Smooth muscle cell (in vitro differentiated cells): ENCODE data around the gene USP46. TPM values are rescaled to one million over a fixed set of nuclear protein-coding genes. Genes with fewer than 3 reads are reported as not detected.

Experiments
- DNase-seq: peaks from one replicate; lab custom pipeline; 2025; ENCODE audit not compliant: unreplicated experiment; lab: John Stamatoyannopoulos, UW
- H2AFZ ChIP-seq: fragments of 200-600 bp; sonication (generic); 2 replicates; pipeline ENCODE4 v1.6.0; 2016; ENCODE audit warnings: antibody characterized with exemption, low read depth, mild to moderate bottlenecking
- H3F3A ChIP-seq: fragments of 200-600 bp; sonication (generic); 2 replicates; pipeline ENCODE4 v1.6.0; 2017; ENCODE audit warnings: antibody characterized with exemption, low read depth
- H3K27ac ChIP-seq: fragments of 200-600 bp; sonication (generic); 2 replicates; pipeline ENCODE4 v1.5.1; 2016; ENCODE audit warnings: low read depth, mild to moderate bottlenecking
- H3K27me3 ChIP-seq: fragments of 200-600 bp; sonication (generic); 2 replicates; pipeline ENCODE4 v1.6.1; 2016; ENCODE audit warnings: low read depth, mild to moderate bottlenecking
- H3K36me3 ChIP-seq: fragments of 200-600 bp; sonication (generic); 2 replicates; pipeline ENCODE4 v1.5.1; 2016; ENCODE audit warnings: low read depth
- H3K4me1 ChIP-seq: fragments of 200-600 bp; sonication (generic); 2 replicates; pipeline ENCODE4 v1.5.1; 2016; ENCODE audit warnings: low read depth
- H3K4me2 ChIP-seq: fragments of 200-600 bp; sonication (generic); 2 replicates; pipeline ENCODE4 v1.6.0; 2016; ENCODE audit warnings: mild to moderate bottlenecking
- H3K4me3 ChIP-seq: fragments of 200-600 bp; sonication (generic); 2 replicates; pipeline ENCODE4 v1.5.1; 2016; ENCODE audit warnings: mild to moderate bottlenecking
- H3K79me2 ChIP-seq: fragments of 200-600 bp; sonication (generic); 2 replicates; pipeline ENCODE4 v1.6.0; 2016; ENCODE audit warnings: low read depth, mild to moderate bottlenecking
- H3K9ac ChIP-seq: fragments of 200-600 bp; sonication (generic); 2 replicates; pipeline ENCODE4 v1.6.0; 2016; ENCODE audit warnings: low read depth
- H3K9me3 ChIP-seq: fragments of 200-600 bp; sonication (generic); replicated peaks from 2 replicates; pipeline ENCODE4 v1.5.1; 2016; ENCODE audit warnings: low read depth
- H4K20me1 ChIP-seq: fragments of 200-600 bp; sonication (generic); 2 replicates; pipeline ENCODE4 v1.6.0; 2016; ENCODE audit warnings: low read depth
- CTCF ChIP-seq: fragments of 200-600 bp; sonication (generic); IDR thresholded peaks from 2 replicates; pipeline ENCODE4 v1.5.1; 2017; ENCODE audit warnings: borderline replicate concordance, mild to moderate bottlenecking, antibody characterized with exemption; ENCODE audit not compliant: insufficient read depth, poor library complexity, severe bottlenecking
- WGBS: methylation state at CpG from one replicate; pipeline ENCODE4 v1.1.7; 2016; ENCODE audit warnings: low lambda C conversion rate; 5-methylcytosine and 5-hydroxymethylcytosine counted together
- polyA plus RNA-seq: library from polyadenylated mRNA; unstranded; fragments of >200 nt; fragmentation: Nextera tagmentation; extraction: Ambion mirVana; gene quantifications from 2 replicates; pipeline ENCODE4 v1.2.1, GENCODE V29; 2016
- total RNA-seq: library from RNA; depleted of rRNA; stranded (reverse); fragments of >200 nt; gene quantifications from 2 replicates; pipeline ENCODE4 v1.2.3, GENCODE V29; 2014

The USP46 gene
- total and polyA plus RNA-seq, 2 experiments from 2014 or later, result 17.2 to 30.4 TPM

DNA sequence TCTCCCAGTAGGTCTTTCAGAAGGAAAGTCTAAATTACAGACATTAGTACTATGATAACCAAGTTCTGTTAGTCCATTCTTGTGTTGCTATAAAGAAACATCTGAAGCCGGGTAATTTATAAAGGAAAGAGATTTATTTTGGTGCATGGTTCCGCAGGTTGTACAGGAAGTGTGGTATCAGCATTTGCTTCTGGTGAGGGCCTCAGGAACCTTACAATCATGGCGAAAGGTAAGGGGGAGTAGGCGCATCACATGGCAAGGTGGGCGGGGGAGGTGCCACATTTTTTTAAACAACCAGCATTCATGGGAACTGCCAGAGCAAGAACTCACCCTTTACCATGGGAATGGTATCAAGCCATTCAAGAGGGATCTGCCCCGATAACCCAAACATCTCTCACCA lies 26.2 kb upstream of the USP46 start:
- no peak for DNase-seq
- Histone ChIP-seq H3K27ac (no peak overlapping the region), H3K79me2 (no peaks in the 10 kb centered on the region), H3K4me1 (no peaks in the 10 kb centered on the region), H3K27me3 (no peaks in the 10 kb centered on the region), H3K9me3 (no peaks in the 10 kb centered on the region), H3F3A (no peaks in the 10 kb centered on the region), H4K20me1 (no peaks in the 10 kb centered on the region), H3K4me3 (no peak overlapping the region), H2AFZ (no peak overlapping the region), H3K4me2 (no peak overlapping the region), H3K36me3 (no peaks in the 10 kb centered on the region), H3K9ac (no peak overlapping the region)
- no peak for TF ChIP-seq CTCF
- 96% methylated on average over 6 of the region's 6 CpGs for WGBS

DNA sequence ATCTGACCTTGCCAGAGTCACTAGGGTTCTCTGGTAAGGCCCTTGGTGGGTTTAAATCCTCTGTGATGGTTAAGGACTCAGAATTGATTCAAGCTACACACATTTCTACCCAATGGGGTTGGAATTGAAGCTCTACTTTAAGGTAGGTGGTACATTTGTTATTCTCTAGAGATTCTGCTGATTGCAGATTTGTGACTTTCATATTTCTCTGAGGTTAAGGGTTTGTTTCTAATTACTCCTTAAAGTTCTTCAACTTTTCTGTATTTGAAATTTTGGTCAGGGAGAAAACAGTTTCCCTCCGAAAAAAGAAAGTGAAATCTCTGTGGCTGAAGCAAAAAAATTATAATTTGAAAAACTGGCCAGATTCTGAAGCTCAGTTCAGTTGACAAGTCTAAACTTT lies 25.8 kb upstream of the USP46 start:
- Histone ChIP-seq H3K27ac (no peak overlapping the region), H3K9ac (no peak overlapping the region), H3F3A (no peaks in the 10 kb centered on the region), H3K27me3 (no peaks in the 10 kb centered on the region), H4K20me1 (no peaks in the 10 kb centered on the region), H3K4me3 (no peak overlapping the region), H3K4me1 (no peaks in the 10 kb centered on the region), H3K36me3 (no peaks in the 10 kb centered on the region), H3K79me2 (no peaks in the 10 kb centered on the region), H3K4me2 (no peak overlapping the region), H3K9me3 (no peaks in the 10 kb centered on the region), H2AFZ (no peak overlapping the region)
- 65% methylated on average over 1 of the region's 1 CpG for WGBS
- TF ChIP-seq CTCF, result no peak
- no peak for DNase-seq

GRCh38 chr4:52680381-52680780 lies 21.3 kb upstream of the USP46 start:
- no peaks in the 10 kb centered on the region for H3F3A ChIP-seq
- no peaks in the 10 kb centered on the region for H4K20me1 ChIP-seq
- H3K27ac ChIP-seq, result no peak overlapping the region
- no peaks in the 10 kb centered on the region for H3K36me3 ChIP-seq
- no peaks in the 10 kb centered on the region for H3K79me2 ChIP-seq
- H3K9ac ChIP-seq, result no peak overlapping the region
- H2AFZ ChIP-seq, result no peak overlapping the region
- H3K4me3 ChIP-seq, result no peak overlapping the region
- TF ChIP-seq CTCF, result no peak
- no peak for DNase-seq
- no peaks in the 10 kb centered on the region for H3K4me1 ChIP-seq
- no peaks in the 10 kb centered on the region for H3K27me3 ChIP-seq
- no peak overlapping the region for H3K4me2 ChIP-seq
- H3K9me3 ChIP-seq, result no peaks in the 10 kb centered on the region
- WGBS, result 90% methylated on average over 2 of the region's 2 CpGs

DNA sequence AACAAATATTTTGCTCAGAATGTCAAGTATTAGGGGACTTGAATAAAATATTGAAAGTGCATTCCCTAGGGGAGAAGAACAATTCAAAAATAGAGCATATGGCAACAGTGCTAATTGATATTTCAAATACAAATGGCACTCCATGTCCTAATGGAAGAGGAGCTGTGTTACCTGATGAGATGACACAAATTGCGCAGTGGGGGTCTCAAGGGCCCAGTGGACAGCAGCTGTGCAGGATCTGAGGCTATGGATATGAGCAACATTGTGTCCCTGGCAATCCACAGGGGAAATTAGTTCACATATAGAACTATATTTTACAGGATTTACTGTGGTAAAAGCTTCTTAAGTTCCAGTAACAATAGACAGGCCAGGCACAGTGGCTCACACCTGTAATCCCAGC lies 17.4 kb upstream of the USP46 start:
- Histone ChIP-seq H3K79me2 (no peaks in the 10 kb centered on the region), H3K27ac (no peak overlapping the region), H3K4me3 (no peak overlapping the region), H2AFZ (no peak overlapping the region), H3K9me3 (no peaks in the 10 kb centered on the region), H3K4me2 (no peak overlapping the region), H3K36me3 (no peaks in the 10 kb centered on the region), H3K27me3 (no peaks in the 10 kb centered on the region), H3K4me1 (no peaks in the 10 kb centered on the region), H3F3A (no peaks in the 10 kb centered on the region), H3K9ac (no peak overlapping the region), H4K20me1 (no peaks in the 10 kb centered on the region)
- DNase-seq, result no peak
- TF ChIP-seq CTCF, result no peak
- 95% methylated on average over 1 of the region's 1 CpG for WGBS
